Activated CD4-positive, CD25-positive, alpha-beta regulatory T cell treated with anti-CD3 and anti-CD28 coated beads, Interleukin-2, amount 50 U/mL, for 16 hours (primary cell): ENCODE results near the gene ARHGAP33.
"Not testable (repeated sequence)": the region's sequence is repeated elsewhere in the genome, so short reads cannot be mapped to it uniquely, and the experiment has no call there.

Source experiments
- DNase-seq: peaks from one replicate; pipeline ENCODE4 v3.0.0-alpha.2; 2020; ENCODE audit warnings: low read depth, low spot score

The ARHGAP33 gene

DNA sequence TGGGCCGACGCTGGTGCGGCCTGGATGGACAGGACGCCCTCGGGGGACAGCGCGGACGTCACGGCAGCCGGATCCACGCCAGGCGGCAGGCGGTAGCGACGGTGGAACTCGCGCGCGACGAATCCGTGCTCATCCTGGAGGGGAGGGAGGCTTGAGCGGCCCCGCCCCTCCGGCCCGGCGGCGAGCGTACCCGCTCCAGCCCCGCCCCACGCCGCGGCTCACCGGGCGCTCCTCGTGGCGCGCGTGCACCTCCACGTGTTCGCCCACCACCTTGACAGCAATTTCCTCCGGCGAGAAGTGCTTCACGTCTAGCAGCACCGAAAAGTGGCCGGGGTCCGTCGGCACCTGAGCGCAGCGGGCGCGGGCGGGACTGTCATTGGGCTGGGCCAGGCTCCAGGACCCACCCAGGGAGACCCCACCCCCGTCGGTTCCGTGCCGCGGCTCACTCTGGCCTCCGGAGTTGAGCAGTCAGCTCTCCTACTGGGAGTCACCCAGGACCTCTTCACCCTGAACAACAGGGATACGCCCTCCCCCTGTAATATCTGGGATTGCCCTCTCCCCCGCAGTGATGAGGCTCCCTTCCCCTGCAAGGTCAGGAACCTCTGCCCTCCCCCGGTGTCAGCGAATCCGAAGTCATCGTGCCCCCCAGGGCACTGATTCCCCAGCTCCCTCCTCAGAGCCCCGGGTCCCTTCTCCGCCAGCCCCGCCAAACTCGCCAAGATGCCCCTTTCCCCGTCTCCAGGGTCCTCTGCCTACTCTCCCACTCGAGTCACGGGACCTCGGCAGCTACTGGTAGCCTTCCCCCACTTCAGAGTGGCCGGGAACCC, 19.6 kb upstream of the ARHGAP33 start:
- DNase-seq = no peak

DNA sequence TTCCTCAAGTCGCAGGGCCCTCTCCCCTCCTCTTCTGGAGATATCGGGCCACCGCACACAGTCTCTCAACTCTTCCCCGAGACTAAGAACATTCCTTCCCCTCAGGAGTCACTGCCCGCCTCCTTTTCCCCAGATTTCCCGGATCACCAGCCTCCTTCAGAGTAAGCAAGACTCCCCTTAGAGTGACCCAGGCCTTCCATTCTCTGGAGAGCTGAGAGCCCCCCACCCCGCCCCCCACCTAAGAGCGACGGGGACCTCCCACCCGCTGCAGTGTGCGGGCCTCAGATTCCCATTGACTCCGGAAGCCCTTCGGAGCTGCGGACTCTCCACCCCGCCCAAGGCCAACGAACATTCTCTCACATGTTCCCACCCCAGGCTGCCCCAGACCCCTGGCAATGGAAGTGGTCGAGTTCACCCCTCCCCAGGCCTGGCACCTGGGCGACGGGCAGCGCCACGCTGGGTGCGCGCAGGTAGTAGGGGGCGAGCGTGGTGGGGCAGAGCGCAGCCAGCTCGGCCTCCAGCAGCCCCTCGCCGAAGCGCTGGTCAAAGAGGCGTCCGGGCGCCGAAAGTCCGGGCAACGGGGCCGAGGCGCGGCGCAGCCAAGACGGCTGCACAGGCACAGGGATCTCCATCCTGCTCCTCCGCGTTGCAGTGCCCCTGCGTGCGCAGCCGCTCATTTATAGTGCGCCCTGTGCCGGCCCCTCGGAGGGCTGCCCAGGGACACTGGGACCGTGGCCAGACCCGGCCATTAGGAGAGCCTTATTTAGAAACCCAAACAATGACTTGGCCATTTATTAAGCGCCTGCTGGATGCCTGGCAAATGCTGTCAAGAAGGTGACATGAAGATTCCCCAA, 18.8 kb upstream of the ARHGAP33 start, which contains the start of gene HSPB6:
HSPB6 (minus strand) TSS at position 653 of the 854 bp plus-strand sequence; CDS start at position 632, 21 bp downstream.
- no peak for DNase-seq

DNA sequence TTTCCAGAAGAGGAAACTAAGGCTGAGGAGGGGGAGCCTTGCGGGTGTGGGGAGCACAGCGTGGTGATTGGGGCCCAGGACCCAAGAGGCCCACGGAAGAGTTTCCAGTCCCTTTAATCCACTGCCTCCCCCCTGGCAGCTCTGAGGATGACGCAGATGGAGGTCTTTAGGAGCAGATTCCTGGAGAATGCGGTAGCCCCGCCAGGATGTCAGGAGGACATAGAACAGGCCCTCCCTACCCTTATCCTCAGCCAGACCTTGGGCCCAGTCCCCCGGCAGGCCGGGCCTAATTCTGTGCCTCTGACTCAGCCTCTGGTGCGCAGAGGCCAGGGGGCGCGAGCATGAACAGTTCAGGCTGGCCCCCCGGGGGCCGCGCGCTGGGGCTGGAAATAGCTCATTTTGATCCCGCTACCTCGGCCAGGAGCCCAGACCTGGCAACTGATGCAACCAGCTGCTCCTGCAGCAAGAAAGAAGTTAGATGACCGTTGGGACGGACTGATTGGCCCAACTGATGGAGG, 18.1 kb upstream of the ARHGAP33 start:
- DNase-seq = no peak

DNA sequence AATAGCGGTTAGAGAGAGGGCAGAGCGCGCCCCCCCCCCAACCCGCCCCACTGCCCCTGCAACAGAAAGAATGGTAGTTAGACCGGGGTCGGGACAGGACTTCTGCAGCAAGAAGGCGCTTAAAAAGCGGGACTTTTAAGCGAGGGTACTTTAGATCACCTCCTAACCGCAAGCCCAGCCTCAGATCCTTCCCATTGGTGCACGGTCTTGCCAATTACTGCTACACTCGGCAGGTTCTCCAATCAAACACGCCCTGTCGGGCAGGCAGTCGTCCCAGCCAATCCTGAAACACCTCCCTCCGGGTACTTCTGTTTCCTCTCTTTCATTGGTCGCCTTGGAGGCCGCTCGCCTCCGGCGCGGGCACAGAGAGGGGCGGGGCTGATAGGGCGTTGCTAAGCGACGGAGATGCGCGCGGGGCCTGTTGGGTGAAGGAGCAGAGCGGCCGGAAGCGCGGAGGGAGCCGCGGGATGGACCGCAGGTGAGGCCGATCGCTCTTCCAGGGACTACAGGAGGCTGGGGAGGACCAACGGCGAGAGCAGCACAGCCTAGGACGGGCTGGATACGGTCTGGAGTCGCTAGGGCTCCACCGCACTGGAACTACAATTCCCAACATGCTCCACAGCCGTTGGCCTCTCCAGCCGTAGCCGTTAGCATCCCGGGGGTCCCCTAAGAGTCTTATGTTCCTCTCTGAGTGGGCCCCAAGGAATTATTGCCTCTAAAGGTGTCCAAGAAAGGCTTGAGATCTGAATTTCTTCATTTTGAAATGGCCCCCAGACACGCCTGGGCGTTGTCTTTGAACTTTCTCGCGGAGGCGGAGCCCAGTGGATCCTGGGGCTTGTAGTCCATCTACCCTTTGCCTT, 17.4 kb upstream of the ARHGAP33 start, which contains the start of gene PROSER3:
PROSER3 (plus strand) TSS at position 428 of the 860 bp plus-strand sequence; CDS start at position 468, 40 bp downstream.
- DNase-seq = peak; percentile 97

DNA sequence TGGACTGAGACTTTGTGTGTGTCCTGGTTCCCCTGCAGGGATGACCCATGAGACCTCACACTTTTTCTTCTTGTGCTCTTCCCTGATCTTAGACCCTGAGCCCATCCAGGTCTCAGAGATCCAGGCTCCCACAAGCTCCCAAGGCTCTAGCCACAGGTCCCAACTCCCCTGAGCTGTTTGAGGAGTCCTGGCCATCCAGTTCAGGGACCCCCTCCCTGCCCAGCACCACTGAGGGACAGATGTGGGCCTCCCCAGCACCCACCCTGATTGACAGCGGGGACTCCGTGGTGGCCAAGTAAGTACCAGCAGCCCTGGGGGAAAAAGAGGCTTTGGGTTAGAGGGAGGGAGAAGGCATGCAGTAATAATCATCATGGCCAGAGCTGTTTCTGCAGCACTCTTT, 15.7 kb upstream of the ARHGAP33 start:
- no peak for DNase-seq

DNA sequence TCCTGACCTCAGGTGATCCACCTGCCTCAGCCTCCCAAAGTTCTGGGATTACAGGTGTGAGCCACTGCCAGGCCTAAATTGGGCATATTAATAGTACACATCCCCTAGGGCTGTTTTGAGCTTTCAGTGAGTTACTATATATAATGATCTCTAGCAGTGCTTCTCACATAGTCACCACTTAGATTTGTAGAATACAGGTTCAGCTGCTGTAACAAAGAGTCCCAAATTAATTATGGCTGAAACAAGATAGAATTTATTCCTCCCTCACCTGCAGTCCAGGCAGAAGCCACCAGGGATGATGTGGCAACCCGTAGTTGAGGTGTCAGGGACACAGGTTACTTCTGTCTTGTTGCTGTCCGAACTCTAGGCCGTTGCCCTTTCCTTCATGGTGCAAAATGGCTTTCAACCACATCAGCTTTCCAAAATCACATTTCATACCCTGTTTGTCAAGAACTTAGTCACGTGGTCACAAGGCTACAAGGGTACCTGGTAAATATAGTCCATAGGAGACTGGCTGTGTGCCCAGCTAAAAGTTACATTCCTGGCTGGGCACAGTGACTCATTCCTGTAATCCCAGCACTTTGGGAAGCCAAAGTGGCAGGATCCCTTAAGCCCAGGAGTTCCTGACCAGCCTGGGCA, 14.5 kb upstream of the ARHGAP33 start:
- DNase-seq = no peak

DNA sequence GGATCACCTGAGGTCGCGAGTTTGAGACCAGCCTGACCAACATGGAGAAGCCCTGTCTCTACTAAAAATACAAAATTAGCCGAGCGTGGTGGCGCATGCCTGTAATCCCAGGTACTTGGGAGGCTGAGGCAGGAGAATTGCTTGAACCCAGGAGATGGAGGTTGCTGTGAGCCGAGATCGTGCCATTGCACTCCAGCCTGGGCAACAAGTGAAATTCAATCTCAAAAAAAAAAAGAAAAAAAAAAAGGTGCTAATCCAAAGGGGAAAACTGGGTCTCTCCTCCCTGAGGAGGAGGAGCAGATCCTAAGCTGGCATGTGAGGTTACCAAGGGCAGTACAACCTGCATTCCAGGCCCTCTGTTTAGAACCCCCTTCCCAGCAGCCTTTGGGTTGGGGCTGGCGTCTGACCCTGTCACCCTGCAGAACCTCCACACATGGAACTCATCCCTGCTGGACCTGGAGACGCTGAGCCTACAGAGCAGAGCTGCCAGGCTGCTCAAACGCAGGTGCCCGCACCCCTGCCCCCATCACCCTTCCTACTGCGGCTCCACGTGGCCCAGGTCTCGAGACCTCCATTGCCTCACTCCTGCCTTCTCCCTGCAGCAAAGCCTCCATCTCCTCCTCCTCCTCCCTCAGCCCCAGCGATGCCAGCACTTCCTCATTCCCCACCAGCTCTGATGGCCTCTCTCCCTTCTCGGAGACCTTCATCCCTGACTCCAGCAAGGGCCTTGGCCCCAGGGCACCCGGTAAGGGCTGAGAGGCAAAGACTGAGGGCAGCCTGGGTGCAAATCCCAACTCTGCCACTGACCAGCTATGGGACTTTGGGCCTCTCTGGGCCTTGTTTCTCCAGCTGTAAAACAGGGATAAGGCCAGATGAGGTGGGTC, 10.7 kb upstream of the ARHGAP33 start:
- DNase-seq = no peak

DNA sequence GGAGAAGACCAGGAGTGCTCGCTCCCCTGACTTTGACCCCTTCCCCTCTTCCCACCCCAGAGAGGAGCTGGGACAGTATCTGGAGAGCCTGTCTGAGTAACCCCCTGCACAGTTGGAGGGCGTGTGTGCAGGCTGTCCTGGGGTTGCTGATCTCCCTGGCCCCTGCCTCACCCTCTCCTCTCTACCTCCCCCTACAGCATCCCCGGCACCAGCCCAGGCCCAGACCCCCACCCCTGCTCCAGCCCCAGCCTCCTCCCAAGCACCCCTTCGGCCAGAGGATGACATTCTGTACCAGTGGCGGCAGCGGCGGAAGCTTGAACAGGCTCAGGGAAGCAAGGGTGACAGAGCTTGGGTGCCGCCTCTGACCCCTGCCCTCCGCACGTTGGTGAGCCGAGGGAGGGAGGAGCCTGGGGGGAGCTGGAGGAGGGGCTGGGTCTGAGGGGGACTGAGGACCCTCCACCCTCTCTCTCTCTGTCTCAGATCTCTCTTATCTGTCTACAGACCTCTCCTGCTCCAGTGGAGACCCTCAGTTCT, 8.7 kb upstream of the ARHGAP33 start:
- DNase-seq = no peak

DNA sequence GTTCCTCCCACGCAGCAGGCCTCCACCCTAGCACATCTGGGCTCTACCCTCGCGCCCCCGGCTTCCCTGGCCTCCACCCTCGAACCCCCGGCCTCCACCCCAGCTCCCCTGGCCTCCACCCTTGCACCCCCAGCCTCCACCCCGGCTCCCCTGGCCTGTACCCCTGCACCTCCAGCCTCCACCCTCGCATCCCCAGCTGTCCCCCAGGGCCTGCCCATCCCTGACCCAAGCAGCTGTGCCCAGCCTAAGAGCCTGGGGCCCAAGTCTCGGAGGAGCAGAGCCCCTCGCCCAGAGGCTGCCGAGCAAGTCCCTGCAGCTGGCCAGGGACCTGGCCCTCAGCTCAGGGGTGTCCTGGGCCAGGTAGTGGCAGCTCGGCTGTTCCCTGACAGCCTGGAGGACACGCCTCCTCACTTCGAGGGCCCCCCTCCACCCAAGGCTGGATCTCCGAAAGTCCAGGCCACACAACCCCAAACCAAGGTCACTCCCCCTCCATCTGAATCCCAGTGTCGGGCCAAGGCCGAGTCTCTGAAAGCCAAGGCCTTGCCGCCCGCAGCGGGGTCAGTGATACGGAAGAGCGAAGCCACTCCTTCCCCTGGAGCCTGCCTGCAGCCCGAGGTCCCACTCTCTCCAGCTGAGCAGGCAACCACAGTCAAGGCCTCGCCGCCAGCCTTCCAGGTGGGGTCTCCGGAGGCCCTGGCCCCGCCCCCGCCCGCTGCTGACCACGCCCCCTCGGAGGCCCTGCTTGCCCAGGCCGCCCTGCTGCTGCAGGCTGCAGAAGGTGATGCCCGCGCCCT, 7.9 kb upstream of the ARHGAP33 start:
- no peak for DNase-seq

DNA sequence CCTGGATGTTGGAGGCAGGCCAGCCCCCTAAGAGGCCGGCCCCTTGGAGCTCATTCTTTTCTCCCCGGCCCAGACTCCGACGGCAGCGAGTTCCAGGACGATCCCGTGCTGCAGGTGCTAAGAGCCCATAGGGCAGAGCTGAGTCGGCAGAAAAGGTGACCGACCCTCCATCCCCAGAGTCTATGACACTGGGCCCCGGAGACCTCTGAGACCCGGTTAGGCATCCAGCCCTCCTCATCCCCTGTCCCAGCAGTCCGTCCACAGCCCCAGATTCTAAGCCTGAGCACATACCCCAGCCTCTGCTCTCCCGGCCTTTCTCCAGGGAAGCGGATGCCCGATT, 7.3 kb upstream of the ARHGAP33 start:
- no peak for DNase-seq

DNA sequence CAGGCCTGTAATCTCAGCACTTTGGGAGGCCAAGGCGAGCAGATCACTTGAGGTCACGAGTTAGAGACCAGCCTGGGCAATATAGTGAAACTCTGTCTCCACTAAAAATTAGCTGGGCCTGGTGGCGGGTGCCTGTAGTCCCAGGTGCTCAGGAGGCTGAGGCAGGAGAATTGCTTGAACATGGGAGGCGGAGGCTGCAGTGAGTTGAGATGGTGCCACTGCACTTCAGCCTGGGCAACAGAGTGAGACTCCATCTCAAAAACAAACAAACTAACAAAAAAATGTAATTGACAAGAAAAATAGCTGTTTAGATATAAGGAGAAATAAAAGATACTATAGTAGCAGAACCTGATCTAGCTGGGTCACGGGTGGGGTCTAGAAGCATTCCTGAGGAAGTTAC, 3.0 kb upstream of the ARHGAP33 start:
- not testable (repeated sequence) for DNase-seq

DNA sequence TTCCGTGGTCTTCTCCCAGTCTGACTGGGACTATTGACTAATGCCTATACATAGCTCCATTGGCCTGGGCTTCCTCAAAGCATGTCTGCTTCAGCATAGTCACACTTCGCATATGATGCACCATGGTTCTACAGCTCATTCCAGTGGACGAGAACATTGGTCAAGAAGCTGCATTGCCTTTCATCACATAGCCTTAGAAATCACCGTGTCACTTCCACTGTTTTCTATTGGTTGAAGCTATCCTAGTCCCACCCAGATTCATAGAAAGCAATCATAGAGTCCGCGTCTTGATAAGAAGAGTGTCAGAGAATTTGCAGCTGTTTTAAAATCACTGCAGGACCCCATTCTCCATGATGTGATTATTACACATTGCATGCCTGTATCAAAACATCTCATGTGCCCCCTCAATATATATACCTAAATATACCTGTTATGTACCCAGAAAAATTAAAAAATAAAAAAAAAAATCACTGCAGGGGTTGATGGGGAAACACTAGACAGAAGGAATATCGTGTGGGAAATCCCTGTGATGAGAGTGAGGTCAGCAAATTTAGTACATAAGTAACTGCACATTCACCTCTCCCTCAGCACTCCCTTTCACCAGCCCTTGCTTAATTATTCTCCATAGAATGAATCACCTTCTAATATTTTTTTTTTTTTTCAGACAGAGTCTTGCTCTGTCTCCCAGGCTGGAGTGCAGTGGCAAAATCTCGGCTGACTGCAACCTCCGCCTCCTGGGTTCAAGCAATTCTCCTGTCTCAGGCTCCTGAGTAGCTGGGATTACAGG, 2.2 kb upstream of the ARHGAP33 start:
- DNase-seq = no peak

DNA sequence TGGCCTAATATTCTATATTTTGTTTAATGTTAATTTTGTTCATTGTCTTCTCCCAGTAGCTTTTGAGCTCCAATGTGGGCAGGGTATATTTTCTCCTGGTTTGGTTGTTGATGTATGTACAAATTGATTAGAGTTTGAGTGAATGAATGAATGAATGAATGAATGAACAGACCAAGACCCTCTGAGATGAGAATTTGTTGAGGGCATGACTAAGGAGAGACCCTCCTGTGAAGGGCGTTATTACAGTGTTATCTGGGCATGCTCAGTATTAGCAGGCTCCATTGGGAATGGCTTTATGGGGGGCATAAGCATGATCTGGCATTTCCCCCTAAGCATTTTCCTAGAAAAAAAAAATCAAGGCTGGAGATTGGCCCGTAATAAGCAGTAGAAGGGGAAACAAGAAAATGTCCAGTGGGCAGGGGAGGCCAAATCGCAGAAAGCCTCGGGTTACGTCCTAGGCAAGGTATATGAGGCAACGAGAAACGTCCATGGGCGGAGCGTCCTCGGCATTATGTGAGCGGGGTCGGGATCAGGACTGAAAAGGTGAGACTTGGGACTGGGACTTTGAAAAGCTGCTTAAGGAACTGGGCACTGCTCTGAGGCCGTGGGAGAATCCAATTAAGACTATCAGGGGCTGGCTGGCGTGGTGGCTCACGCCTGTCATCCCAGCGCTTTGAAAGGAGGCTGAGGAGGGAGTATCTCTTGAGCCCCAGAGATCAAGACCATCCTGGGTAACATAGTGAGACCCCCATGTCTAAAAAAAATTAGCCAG, 904 bp upstream of the ARHGAP33 start:
- DNase-seq = no peak

DNA sequence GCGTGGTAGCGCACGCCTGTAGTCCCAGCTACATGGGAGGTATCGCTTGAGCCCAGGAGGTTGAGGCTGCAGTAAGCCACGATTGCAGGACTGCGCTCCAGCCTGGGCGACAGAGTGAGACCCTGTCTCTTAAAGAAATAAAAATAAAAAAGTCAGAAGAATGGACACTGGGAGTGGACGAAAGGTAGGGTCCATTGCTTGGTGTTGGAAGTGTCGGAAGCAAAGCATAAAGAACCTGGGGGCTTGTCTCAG, 392 bp upstream of the ARHGAP33 start:
- DNase-seq = no peak

DNA sequence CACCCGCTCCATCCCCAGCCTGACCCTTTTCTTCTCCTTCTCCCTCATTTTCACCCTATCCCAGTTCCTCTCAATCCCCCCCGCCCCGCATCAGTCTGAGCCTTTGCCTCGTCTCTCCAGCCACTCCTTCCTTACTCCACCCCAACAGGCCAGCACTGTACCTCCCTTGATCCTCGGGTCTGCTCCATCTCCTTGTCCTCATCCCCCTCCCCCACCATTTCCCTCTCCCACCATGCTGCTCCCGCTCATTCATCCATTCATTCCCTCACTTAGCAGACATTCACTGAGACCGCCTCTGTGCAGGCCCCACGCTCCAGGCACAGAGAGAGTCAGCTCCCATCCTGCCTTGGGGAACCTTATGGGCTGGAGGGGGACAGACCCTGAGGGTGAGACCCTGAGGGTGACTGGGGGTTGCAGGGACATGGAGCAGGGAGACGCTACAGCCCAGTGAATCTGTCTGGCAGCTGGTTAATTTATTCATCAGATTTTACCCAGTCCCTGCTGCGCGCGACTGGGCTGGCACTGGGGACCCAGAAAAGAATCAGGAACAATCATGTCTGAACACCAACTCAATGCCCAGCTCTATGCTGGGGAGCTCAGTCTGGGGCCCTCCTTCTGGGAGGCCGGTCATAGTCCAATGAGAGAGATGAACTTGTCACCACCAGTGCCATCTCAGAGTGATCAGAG, 881 bp downstream of the ARHGAP33 start:
- no peak for DNase-seq

DNA sequence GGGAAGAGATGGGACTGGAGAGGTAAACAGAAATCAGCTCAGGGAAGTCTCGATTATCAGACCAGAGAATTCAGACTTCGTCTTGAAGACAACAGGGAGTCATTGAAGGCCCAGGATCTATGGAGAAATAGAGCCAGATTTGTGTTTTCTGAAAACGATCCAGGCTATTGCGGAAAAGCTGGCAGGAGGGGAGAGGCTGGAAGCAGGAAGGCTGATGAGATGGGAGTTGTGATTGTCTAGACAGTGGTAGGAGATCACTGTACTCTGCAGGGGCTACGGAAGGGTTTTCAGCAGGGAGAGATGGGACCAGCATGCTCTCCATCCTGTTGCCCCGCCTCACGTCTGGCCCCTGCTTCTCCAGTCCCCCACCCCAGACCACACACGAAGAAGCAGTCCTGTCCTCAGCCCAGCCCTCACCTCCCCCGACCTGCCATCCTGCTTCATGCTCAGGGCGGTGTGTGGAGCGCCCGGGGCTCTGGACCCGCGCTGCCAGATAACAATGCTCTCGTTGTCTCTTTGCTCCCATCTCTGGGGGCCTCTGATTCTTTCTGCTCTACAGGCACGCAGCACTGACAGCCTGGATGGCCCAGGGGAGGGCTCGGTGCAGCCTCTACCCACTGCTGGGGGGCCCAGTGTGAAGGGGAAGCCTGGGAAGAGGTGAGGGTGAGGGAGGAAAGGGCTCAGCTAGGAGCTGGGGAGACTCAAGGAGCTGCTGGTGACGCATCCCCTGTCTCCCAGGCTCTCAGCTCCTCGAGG, 1.9 kb downstream of the ARHGAP33 start:
- DNase-seq = no peak
